ENCODE results near the gene LIPA.

DNA sequence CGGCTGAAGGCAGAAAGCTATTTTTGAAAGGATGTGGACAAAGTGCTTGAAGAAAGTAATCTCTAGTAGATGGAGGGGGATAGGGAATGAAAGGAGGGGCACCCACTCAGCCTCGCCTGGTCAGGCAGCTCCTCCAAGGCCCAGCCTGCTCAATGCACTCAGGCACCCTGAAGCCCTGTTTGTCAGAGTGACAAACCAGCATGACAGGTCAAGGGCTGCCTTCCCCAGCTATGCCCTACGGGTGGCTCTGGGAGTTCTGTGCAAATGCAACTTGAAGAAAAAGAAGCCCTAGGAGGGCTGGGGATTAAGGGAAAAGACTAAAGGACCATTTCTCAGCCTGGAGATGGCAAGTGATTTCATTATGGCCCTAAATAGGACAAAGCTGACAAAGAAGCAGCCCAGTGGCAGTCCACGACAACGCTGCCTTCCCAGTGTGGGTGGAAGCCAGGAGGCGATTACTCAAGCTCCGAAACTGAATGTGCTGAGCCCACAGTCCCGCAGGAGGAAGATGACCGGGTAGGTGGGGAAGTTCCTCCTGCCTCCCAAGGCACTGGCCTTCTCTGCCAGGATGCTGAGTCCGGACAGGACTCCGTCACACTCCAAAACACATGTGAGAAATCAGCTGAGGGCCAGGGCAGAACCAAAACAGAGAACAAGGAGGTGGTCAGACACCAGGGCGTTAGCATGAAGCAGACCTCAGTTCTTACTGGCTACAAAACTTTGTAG is 16.3 kb downstream of the LIPA start:
- TF ChIP-seq POLR2A (IDR thresholded peaks at IDR 0.05; ENCODE audit: low read length), result no peak
- TF ChIP-seq GATA1 (IDR thresholded peaks at IDR 0.05; ENCODE audit: low read depth, low read length), result no peak
